NT2/D1 (cell line): ENCODE measurements around the gene NBPF1.
"Not testable (repeated sequence)": the region's sequence is repeated elsewhere in the genome, so short reads cannot be mapped to it uniquely, and the experiment has no call there.

ENCODE experiments used
- SUZ12 ChIP-seq: IDR thresholded peaks from 2 replicates; pipeline ENCODE4 v1.6.1; 2011; ENCODE audit not compliant: insufficient read length, insufficient read depth; ENCODE audit errors: extremely low read depth
- YY1 ChIP-seq: IDR thresholded peaks from 2 replicates; pipeline ENCODE4 v1.6.1; 2011; ENCODE audit not compliant: insufficient read length, insufficient read depth

- TF ChIP-seq YY1, SUZ12: not testable (repeated sequence)
Measured at GRCh38 chr1:16514107-16515055, 99.0 kb downstream of the NBPF1 start, which contains the start of gene RNU1-1.
